HL-60/S4 treated with retinoic acid at 250 ng/mL for 4 days and 3 days (cell line): ENCODE results near the gene OPN4.

Source experiments
- in situ Hi-C: fragments of 300-500 bp; cut with MboI; formaldehyde crosslinking; loops from 2 replicates; pipeline ENCODE4 v1.7.0; 2022; ENCODE audit warnings: low sequenced_read_pairs

OPN4 gene

DNA sequence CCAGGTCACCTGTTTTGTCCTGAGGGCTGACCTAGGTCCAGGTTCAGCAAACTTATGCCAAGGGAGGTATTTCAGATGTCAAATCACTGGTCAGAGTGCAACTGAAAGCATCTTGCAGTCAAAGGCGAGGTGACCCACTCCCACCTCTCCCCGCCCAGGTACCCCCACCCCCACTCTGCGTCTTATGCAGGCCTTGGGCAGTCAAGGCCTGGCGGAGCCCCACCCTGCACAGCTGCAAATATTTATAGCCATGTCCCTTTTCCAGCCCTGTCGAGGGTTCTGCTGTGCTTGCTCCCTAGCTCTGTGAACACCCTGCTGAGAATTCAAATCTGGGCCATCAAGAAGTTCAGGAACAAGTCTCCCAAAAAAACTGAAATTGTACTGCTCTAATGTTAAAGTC lies 61.5 kb downstream of the OPN4 start:
- in situ Hi-C loops, result no loop called here
